ENCODE results near the gene NEURL1.

GRCh38 chr10:103638948-103639347, 145.4 kb downstream of the NEURL1 start:
- TF ChIP-seq POLR2A (IDR thresholded peaks at IDR 0.05; ENCODE audit: low read length) (no peak), GATA1 (IDR thresholded peaks at IDR 0.05; ENCODE audit: low read depth, low read length) (no peak)

Data from erythroblast (primary cell).